ENCODE data around the gene SORL1-AS1.

SORL1-AS1 gene

DNA sequence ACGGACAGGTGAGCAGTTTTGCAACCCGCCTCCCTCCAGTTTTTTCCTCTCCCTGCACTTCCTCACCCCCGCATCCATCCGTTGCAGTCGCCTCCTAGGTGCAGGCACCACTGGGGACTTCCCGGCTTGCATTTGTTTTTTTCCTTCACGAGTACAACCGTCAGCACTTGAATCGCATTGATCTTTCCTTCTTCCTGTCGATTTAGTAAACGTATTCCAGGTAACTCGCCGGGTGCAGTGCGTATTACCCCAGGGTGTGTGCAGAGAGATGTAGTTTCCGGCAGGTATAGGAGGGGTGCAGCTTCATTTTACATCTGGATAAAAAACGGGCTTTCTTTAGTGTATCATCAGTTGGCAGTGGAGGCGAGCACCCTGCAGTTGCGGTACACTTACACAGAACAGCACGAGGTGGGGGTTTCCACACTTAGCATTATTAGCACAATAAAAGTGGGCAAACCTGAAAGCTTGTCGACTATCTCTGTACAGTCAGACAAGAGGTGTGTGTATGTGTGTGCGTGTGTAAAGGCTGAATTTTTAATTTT lies at the start of gene SORL1-AS1:
TSS of gene SORL1-AS1 (minus strand) at position 359 of the 542 bp plus-strand sequence.
- peaks cover 3% of the 10 kb centered on the region; the same call in 1 of the 2 replicates for H3K36me3 Mint-ChIP-seq
- ChIA-PET CTCF (interaction anchor here (0.6 to 2.5 kb wide), 9 partner anchors 9 to 138 kb away, joined by 3 to 8 read pairs (median 3); no protein-coding TSS in a partner anchor), POLR2A (interaction anchor here (1.4 kb wide), 1 partner anchor 14 kb away, joined by 4 read pairs; no protein-coding TSS in a partner anchor)
- peaks cover 4% of the 10 kb centered on the region for H3K9me3 Mint-ChIP-seq
- H3K4me3 Mint-ChIP-seq, result peak within 1 kb of the TSS; percentile 96
- TF ChIP-seq ZNF423 (CRISPR knock-in tag; IDR thresholded peaks at IDR 0.05) (no peak), TP53 (CRISPR knock-in tag; IDR thresholded peaks at IDR 0.05) (peak; percentile 5; the same call in 1 of the 2 replicates)
- H3K27me3 Mint-ChIP-seq (ENCODE audit: low read depth), result peaks cover 15% of the 10 kb centered on the region
- peak within 1 kb of the TSS; percentile 87 for H3K27ac Mint-ChIP-seq
- DNase-seq (ENCODE audit: low spot score) (no peak), ATAC-seq (no peak)
- peaks cover 82% of the 10 kb centered on the region for H3K4me1 Mint-ChIP-seq

DNA sequence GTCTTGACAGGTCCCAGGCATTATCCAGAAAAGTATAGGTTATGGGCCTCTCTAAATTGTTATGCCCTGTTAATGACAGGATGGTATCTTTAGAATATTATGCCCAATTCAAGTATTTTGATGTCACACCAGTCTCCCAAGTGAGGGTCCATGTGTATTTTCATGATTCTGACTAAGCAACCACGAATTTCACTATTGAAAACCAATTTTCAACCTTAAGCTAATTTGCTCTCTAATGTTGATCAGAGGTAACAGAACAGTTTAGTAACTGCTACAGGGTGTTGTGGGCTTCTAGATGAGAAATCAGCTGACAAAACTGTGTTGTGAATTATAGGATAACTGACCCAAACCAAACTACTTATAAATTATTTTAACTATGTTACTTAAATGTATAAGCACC lies 48.0 kb upstream of the SORL1-AS1 start:
- H3K4me1 Mint-ChIP-seq, result peaks cover 10% of the 10 kb centered on the region
- ChIA-PET CTCF (no interaction called here), POLR2A (no interaction called here)
- no peak for DNase-seq (ENCODE audit: low spot score)
- H3K36me3 Mint-ChIP-seq, result peaks cover 88% of the 10 kb centered on the region
- no peak overlapping the region for H3K4me3 Mint-ChIP-seq
- H3K9me3 Mint-ChIP-seq, result peaks cover 27% of the 10 kb centered on the region
- ATAC-seq, result no peak
- no peaks in the 10 kb centered on the region for H3K27me3 Mint-ChIP-seq (ENCODE audit: low read depth)
- H3K27ac Mint-ChIP-seq, result no peak overlapping the region
- TF ChIP-seq NR1H2 (CRISPR knock-in tag; IDR thresholded peaks at IDR 0.05), result no peak
- no peak for TF ChIP-seq ESRRA (CRISPR knock-in tag; IDR thresholded peaks at IDR 0.05; ENCODE audit: borderline replicate concordance)
- no peak for TF ChIP-seq ATF1 (CRISPR knock-in tag; IDR thresholded peaks at IDR 0.05)
- TF ChIP-seq CBFB (CRISPR knock-in tag; IDR thresholded peaks at IDR 0.05; ENCODE audit: low read depth), result no peak
- TF ChIP-seq SP1 (CRISPR knock-in tag; conservative IDR thresholded peaks at IDR 0.05), result no peak
- no peak for TF ChIP-seq ZNF416 (CRISPR knock-in tag; IDR thresholded peaks at IDR 0.05)
- TF ChIP-seq, protein P1, sequence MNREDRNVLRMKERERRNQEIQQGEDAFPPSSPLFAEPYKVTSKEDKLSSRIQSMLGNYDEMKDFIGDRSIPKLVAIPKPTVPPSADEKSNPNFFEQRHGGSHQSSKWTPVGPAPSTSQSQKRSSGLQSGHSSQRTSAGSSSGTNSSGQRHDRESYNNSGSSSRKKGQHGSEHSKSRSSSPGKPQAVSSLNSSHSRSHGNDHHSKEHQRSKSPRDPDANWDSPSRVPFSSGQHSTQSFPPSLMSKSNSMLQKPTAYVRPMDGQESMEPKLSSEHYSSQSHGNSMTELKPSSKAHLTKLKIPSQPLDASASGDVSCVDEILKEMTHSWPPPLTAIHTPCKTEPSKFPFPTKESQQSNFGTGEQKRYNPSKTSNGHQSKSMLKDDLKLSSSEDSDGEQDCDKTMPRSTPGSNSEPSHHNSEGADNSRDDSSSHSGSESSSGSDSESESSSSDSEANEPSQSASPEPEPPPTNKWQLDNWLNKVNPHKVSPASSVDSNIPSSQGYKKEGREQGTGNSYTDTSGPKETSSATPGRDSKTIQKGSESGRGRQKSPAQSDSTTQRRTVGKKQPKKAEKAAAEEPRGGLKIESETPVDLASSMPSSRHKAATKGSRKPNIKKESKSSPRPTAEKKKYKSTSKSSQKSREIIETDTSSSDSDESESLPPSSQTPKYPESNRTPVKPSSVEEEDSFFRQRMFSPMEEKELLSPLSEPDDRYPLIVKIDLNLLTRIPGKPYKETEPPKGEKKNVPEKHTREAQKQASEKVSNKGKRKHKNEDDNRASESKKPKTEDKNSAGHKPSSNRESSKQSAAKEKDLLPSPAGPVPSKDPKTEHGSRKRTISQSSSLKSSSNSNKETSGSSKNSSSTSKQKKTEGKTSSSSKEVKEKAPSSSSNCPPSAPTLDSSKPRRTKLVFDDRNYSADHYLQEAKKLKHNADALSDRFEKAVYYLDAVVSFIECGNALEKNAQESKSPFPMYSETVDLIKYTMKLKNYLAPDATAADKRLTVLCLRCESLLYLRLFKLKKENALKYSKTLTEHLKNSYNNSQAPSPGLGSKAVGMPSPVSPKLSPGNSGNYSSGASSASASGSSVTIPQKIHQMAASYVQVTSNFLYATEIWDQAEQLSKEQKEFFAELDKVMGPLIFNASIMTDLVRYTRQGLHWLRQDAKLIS (CRISPR knock-in tag; IDR thresholded peaks at IDR 0.05; ENCODE audit: borderline replicate concordance), result no peak
- TF ChIP-seq GTF2I (CRISPR knock-in tag; conservative IDR thresholded peaks at IDR 0.05), result no peak
- TF ChIP-seq, protein P2, sequence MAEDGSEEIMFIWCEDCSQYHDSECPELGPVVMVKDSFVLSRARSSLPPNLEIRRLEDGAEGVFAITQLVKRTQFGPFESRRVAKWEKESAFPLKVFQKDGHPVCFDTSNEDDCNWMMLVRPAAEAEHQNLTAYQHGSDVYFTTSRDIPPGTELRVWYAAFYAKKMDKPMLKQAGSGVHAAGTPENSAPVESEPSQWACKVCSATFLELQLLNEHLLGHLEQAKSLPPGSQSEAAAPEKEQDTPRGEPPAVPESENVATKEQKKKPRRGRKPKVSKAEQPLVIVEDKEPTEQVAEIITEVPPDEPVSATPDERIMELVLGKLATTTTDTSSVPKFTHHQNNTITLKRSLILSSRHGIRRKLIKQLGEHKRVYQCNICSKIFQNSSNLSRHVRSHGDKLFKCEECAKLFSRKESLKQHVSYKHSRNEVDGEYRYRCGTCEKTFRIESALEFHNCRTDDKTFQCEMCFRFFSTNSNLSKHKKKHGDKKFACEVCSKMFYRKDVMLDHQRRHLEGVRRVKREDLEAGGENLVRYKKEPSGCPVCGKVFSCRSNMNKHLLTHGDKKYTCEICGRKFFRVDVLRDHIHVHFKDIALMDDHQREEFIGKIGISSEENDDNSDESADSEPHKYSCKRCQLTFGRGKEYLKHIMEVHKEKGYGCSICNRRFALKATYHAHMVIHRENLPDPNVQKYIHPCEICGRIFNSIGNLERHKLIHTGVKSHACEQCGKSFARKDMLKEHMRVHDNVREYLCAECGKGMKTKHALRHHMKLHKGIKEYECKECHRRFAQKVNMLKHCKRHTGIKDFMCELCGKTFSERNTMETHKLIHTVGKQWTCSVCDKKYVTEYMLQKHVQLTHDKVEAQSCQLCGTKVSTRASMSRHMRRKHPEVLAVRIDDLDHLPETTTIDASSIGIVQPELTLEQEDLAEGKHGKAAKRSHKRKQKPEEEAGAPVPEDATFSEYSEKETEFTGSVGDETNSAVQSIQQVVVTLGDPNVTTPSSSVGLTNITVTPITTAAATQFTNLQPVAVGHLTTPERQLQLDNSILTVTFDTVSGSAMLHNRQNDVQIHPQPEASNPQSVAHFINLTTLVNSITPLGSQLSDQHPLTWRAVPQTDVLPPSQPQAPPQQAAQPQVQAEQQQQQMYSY (CRISPR knock-in tag; IDR thresholded peaks at IDR 0.05), result no peak
- TF ChIP-seq SMAD4 (CRISPR knock-in tag; IDR thresholded peaks at IDR 0.05), result no peak
- TF ChIP-seq FOXJ3 (CRISPR knock-in tag; IDR thresholded peaks at IDR 0.05; ENCODE audit: borderline replicate concordance), result no peak
- TF ChIP-seq, protein P3, sequence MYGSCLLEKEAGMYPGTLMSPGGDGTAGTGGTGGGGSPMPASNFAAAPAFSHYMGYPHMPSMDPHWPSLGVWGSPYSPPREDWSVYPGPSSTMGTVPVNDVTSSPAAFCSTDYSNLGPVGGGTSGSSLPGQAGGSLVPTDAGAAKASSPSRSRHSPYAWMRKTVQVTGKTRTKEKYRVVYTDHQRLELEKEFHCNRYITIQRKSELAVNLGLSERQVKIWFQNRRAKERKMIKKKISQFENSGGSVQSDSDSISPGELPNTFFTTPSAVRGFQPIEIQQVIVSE (CRISPR knock-in tag; IDR thresholded peaks at IDR 0.05; ENCODE audit: borderline replicate concordance), result no peak
- no peak for TF ChIP-seq FOXK1 (CRISPR knock-in tag; IDR thresholded peaks at IDR 0.05)
- TF ChIP-seq, protein P4, sequence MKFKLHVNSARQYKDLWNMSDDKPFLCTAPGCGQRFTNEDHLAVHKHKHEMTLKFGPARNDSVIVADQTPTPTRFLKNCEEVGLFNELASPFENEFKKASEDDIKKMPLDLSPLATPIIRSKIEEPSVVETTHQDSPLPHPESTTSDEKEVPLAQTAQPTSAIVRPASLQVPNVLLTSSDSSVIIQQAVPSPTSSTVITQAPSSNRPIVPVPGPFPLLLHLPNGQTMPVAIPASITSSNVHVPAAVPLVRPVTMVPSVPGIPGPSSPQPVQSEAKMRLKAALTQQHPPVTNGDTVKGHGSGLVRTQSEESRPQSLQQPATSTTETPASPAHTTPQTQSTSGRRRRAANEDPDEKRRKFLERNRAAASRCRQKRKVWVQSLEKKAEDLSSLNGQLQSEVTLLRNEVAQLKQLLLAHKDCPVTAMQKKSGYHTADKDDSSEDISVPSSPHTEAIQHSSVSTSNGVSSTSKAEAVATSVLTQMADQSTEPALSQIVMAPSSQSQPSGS (CRISPR knock-in tag; IDR thresholded peaks at IDR 0.05; ENCODE audit: borderline replicate concordance, low read depth), result no peak
- TF ChIP-seq, protein P5, sequence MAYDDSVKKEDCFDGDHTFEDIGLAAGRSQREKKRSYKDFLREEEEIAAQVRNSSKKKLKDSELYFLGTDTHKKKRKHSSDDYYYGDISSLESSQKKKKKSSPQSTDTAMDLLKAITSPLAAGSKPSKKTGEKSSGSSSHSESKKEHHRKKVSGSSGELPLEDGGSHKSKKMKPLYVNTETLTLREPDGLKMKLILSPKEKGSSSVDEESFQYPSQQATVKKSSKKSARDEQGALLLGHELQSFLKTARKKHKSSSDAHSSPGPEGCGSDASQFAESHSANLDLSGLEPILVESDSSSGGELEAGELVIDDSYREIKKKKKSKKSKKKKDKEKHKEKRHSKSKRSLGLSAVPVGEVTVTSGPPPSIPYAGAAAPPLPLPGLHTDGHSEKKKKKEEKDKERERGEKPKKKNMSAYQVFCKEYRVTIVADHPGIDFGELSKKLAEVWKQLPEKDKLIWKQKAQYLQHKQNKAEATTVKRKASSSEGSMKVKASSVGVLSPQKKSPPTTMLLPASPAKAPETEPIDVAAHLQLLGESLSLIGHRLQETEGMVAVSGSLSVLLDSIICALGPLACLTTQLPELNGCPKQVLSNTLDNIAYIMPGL (CRISPR knock-in tag; IDR thresholded peaks at IDR 0.05), result no peak
- TF ChIP-seq, protein P6, sequence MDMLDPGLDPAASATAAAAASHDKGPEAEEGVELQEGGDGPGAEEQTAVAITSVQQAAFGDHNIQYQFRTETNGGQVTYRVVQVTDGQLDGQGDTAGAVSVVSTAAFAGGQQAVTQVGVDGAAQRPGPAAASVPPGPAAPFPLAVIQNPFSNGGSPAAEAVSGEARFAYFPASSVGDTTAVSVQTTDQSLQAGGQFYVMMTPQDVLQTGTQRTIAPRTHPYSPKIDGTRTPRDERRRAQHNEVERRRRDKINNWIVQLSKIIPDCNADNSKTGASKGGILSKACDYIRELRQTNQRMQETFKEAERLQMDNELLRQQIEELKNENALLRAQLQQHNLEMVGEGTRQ (CRISPR knock-in tag; IDR thresholded peaks at IDR 0.05), result no peak
- TF ChIP-seq, protein P7, sequence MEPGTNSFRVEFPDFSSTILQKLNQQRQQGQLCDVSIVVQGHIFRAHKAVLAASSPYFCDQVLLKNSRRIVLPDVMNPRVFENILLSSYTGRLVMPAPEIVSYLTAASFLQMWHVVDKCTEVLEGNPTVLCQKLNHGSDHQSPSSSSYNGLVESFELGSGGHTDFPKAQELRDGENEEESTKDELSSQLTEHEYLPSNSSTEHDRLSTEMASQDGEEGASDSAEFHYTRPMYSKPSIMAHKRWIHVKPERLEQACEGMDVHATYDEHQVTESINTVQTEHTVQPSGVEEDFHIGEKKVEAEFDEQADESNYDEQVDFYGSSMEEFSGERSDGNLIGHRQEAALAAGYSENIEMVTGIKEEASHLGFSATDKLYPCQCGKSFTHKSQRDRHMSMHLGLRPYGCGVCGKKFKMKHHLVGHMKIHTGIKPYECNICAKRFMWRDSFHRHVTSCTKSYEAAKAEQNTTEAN (CRISPR knock-in tag; IDR thresholded peaks at IDR 0.05), result no peak
- no peak for TF ChIP-seq ZNF121 (CRISPR knock-in tag; IDR thresholded peaks at IDR 0.05)

Data from WTC11 (cell line).